NCI-H69 (cell line): ENCODE measurements around the gene PRKCD.
"Not testable (repeated sequence)": the region's sequence is repeated elsewhere in the genome, so short reads cannot be mapped to it uniquely, and the experiment has no call there.

Source experiments
- DNase-seq: peaks from one replicate; lab custom pipeline; 2025; lab: John Stamatoyannopoulos, UW

The PRKCD gene

GRCh38 chr3:53139906-53140846 lies 20.8 kb upstream of the PRKCD start:
- no peak for DNase-seq

DNA sequence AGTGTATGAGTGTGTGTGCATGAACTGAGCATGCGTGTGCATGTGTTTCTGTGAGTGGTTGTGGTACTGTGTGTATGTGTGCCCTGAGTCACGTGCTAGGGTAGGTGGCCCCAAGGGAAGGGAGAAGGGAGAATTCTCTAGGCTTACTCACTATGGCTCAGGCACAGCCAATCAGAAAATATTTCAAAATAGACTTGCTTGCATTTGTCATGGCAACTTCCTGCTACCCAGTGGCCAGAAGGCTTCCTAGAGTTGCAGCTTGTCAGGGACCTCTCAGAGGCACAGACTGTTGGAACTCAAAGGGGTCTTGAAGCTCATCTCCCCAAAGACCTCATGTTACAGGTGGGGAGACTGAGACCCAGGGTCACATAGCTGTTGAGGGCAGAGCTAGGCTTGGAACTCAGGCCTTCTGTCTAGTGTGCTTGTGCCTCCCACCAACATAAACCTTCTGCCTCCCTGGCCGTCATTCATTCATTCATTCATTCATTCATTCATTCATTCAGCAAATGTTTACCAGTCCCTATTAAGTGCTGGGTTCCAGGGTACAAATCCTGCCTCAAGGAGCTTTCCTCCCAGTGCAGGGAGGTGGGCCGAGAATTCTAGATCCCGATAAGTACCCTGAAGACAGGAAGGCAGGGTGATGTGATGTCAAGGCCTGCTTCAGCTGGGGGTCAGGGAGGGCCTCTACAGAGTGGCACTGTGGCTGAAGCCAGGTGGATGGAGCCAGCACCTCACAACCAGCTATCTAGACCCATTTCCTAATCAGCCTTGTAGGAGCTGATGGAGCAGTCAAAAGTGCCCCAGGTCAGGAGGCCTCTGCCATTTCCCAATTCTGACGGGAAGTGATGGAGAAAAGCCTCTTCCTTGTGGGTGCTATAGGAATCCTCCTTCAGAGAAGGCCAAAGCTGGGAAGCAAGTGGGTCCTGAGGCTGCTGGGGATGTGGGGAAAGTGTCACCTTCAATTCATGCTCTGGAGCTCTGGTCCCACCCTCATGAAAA lies 19.9 kb upstream of the PRKCD start:
- peak; percentile 11 for DNase-seq

DNA sequence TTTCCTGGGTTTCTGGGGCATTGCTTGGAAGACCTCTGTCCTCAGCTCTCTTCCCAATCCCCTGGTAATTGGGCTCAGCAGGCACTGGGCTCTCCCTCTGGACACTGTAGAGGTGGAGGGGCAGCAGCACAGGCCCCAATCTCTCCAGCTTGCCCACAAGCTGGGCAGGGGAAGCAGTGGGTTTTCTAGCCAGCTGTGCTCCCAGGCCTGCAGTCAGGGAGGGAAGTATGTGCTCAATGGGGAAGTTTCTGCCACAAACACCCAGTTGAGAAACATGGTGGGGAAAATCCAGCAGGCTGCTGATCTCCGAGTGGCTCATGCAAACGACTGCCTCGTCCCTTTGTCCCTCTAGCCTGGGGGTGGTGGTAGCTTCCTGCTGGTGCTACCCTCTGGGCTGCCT lies 18.0 kb upstream of the PRKCD start:
- no peak for DNase-seq

- peak; percentile 17 for DNase-seq
These were observed 16.6 kb upstream of the PRKCD start for GRCh38 chr3:53144446-53144845.

DNA sequence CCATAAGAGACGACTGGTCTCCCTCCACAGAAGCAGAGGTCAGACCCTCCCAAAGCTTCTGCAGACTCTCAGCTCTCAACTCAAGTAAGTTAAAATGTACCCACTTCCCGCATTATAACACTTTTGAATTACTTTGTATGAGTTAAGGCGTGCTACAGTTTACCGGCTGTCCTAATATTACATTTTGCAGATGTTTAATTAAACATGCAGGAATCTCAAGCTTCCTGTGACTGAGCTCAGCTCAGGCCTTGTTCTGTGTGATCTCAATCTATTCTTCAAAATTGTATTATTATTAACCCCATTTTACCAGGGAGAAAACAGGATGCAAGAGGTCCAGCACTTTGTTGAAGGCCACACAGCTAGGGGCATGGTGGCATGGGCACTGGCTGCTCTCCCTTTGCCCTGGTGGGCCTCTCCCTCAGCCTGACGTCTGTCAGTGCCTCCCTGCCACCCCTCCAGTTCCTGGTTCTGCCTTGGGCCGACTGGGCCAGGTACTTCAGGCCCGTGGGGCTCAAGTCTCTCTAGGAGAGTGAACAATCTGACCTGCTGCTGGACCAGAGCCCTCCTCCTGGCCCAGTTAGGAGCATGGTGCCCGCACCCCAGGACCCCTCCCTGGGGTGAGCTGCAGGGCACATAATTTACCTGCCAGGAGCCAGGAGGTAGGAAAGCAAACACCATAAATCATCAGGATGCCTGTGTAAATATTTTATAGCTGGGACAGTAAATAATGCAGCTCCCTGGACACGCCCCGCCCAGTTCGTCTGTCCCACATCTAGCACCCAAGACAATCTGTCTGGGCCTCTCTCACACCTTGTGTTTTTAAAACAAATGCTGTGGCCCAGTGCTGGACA lies 15.9 kb upstream of the PRKCD start:
- DNase-seq, result peak; percentile 89

- peak; percentile 88 for DNase-seq
These were observed 15.3 kb upstream of the PRKCD start for GRCh38 chr3:53145713-53146080.

DNA sequence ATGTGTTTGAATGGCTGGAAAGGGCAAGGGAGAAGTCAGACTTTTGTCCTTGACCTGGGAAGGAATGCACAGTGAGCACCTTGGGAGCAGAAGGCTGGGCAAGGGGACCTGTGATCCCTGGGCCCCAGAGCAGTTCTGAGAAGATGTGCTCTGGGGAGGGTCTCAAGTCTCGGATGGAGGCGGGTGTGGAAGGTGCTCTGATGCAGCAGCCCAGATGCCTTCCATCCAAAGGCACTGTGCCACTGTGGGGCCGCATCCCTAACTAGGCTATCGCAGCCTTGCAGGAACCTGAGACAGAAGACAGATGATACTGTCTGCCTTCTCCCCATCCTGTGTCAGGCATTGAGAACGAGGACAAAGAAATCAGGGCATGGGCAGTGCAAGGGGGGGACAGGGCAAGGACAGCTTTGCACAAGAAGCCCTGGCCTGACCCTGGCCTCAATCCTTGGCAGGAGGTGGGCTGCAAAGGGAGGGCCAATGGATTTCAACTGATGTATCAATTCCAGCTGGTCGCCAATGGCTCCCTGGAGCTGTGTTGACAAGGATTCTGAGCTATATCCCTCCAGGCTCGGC lies 14.6 kb upstream of the PRKCD start:
- peak; percentile 36 for DNase-seq

DNA sequence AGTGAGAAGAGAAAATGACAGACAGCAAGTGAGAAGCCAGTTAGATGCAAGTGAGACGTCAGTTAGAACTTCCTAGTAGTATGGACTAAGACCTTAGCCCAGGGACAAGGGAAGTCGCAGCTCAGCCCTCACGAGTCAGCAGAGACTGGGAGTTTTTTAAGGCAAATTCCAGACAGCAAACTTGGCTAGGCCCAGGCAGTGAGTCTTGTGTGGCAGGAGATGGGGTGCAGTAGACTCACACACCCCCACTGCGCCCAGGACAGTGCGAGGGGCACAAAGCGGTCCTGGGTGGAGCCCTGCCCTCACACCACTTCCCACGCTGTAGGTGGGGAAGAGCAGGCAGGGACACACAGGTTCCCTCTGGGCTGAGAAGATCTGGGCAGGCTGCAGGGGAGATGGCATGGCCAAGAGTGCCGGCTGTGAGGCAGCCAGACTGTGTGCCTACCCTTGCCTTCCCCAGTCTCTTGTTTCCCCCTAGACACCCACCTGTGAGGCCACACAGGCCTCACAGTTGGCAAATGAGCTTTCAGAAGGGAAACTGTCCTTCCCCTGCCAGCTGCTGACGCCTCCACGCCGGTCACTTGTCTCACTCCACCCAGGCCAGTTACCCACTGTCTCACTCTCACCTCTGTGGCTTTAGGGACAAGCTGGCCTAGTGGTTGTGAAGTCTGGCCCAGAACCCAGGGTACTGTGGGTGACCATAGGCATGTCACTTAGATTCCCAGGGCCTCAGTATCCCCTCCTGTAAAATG lies 13.7 kb upstream of the PRKCD start:
- DNase-seq, result peak; percentile 23

DNA sequence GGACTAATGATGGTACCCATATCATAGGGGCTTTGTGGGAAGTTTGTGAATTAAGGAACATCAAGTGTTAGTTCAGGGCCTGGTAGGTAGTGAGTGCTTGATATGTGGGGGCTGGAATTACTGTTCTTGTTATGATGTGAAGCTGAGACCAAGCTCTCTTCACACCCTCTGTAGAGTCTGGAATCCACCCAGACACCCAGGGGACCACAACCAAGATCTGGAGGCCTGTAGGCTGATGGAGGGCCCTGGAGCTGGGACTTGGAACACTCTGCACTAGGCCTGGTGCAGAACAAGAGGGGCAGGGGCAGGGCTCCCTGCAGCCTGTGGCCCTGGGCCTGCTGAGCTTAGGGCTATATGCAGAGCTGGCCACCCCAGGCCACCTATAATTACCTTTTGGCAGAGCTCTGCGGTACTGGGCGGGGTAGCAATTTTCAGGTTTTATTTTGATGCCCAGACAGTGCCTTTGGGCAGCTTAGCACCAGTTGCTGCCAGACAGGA lies 13.1 kb upstream of the PRKCD start:
- peak; percentile 85 for DNase-seq

DNA sequence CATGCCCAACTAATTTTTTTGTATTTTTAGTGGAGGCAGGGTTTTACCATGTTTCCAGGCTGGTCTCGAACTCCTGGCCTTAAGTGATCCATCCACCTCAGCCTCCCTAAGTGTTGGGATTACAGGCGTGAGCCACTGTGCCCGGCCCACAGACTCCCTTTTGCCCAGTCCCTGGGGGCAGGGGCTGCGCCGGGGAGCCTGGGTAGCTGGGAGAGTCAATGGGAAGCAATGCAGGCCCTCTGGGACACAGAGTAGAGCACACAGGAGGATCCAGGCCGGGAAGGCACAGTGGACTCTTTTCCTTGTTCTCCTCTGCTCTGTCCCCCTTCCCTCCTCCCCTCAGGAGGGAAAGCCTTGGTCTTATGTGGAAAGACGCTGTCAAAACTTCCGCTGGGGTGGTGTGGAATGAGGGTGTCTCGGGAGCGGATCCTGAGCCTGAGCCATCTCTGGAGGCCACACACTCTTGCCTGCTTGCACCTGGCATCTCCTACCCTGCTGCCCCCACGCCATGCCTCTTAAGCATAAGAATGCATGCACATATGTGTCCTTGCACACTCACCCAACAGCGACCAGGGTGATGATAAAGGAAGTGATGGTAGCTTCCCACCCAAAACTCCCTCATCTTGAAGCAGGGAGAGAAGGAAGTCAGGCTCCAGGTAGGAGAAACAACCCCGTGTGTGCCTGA lies 11.9 kb upstream of the PRKCD start:
- no peak for DNase-seq

DNA sequence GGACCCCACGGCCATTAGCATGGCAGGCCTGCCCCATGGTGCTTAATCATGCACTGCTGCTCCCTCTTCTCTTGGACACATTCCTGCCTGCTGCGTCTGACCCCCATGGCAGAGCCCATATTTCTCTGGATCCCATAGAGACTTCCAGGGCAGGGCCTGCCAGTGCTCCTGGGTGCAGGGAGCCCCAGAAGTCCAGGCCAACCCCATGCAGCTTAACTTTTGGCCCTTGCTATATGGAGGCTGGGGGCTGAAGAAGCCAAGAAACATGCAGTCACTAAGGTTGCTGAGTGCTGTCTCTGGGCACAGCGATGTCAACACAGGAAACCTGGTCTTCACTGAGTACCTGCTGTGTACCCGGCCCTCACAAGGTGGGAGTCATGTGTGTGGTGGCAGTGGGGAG lies 11.3 kb upstream of the PRKCD start:
- no peak for DNase-seq

DNA sequence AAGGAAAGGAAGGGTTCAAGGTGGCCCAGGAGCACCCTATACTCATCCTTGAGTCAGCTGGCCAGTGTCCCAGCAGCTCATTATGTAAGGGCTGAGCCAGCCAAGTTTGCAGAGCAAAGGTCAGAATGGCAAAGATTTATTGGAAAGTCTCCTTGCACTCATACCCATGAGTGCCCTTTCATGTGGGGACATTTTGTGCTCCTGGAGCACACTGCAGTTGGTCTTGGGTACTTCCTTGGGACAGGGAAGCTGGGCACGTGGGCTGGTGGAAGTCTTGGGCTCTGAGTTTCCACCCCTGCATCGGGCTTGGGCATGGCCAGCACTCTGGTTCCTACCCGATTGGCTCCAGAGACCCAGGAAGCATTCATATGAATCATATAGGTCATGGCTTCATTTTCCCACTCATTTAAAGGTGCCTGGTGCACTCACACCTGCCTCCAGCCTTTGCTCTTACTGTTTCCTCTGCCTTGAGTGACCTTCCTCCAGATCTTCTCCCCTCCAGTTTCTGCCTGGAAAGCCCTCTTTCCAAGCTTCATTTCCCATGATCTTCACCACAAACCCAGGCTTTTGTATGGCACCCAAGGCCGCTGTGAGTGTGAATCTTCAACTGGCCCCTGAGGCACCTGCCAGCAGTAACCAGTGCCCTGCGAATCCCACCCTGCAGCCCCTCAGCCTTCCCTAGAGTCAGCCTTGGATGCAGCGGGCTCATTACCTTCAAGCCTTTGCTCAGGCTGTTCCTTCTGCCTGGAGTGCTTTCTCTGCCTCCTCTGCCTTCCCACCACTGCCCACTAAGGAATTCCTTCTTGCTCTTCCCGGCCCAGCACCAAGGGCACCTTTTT lies 10.5 kb upstream of the PRKCD start:
- no peak for DNase-seq

DNA sequence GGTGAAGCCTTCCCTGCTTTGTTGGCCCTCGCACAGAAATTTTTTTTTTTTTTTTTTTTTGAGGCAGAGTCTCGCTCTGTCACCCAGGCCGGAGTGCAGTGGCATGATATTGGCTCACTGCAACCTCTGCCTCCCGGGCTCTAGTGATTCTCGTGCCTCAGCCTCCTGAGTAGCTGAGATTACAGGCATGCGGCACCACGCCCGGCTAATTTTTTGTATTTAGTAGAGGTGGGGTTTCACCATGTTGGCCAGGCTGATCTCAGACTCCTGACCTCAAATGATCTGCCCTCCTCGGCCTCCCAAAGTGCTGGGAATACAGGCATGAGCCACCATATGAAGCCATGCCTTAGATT lies 9.9 kb upstream of the PRKCD start:
- not testable (repeated sequence) for DNase-seq

- DNase-seq, result no peak
These were observed 9.5 kb upstream of the PRKCD start for GRCh38 chr3:53151465-53151864.

DNA sequence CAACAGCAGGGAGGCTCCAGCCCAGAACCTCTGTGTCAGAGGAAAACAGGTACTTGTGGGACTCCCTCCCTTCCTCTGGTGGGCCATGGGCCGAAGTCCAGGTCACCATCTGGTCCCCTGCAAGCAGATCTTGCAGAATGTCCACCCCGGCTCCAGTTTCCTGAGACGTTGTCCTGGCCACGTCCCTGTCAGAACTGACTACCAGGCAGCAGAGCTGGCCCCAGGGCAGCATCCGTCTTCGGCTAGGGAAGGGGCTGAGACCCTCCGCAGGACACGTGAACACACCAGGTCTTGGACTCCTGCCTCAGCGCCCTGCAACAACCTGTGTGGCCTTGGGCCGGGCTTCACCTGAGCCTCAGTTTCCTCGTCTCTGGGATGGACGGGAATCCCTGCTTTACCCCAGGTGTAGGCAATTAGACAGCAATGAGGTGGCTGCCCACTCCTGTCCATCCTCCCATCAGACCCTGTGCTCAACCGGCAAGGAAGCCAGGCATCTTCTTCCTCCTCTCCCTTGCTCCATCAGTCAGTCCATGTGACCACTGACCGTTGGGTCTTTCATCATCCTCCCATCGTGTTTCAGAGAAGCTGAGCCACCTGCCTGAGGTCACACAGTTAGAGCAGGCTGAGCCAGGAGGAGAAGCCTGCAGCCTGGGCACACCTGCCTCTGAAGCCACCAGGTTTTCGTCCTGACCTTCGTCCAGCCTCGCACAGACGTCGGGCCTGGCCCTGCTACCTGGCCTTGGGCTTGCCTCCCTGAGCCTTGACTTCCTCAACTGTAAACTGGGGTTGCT lies 8.9 kb upstream of the PRKCD start:
- no peak for DNase-seq

- DNase-seq, result no peak
These were observed 7.7 kb upstream of the PRKCD start for GRCh38 chr3:53153264-53153823.

GRCh38 chr3:53153980-53154379 lies 7.0 kb upstream of the PRKCD start:
- DNase-seq, result no peak

DNA sequence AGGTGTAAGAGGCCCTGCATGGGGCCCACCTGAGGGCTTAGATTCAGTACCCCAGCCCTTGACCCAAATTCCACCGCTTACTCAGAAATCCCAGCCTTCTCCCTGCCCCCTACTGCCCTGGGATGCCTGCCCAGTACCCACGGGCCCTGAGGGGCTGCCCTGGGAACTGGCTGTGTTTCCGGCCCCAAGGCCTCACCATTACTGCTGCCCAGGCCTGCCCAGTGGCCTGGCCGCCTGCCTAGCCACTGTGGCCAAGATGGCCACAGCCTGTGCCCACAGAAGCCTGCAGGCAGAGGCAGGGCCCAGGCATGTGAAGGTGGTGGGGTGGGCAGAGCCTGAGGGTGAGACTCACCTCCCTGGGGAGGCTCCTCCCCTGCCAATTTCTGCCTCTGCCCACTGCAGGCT lies 6.1 kb upstream of the PRKCD start:
- DNase-seq, result no peak
